ENCODE data around the gene PPM1D. TPM values are rescaled to one million over a fixed set of nuclear protein-coding genes. Genes with fewer than 3 reads are reported as not detected.

The PPM1D gene
- total and polyA plus RNA-seq, 2 of the 13 experiments (the other 11 are each of a cell fraction or from before 2014, with no cell fraction given), result 8.0 to 26.2 TPM

- TF ChIP-seq TAF1 (CRISPR knock-in tag; IDR thresholded peaks at IDR 0.05), result peak; percentile 98
- peak; percentile 94; the same call in 1 of the 2 replicates for TF ChIP-seq DNMT3B (CRISPR knock-in tag; conservative IDR thresholded peaks at IDR 0.05)
- TF ChIP-seq XBP1 (CRISPR knock-in tag; IDR thresholded peaks at IDR 0.05), result peak; percentile 86
- TF ChIP-seq ARNT2 (CRISPR knock-in tag; IDR thresholded peaks at IDR 0.05; ENCODE audit: low read depth), result peak; percentile 94
- TF ChIP-seq ZNF414 (CRISPR knock-in tag; IDR thresholded peaks at IDR 0.05), result peak; percentile 95
- TF ChIP-seq TIGD3 (CRISPR knock-in tag; IDR thresholded peaks at IDR 0.05; ENCODE audit: borderline replicate concordance), result peak; percentile 99
- TF ChIP-seq HOXA3 (CRISPR knock-in tag; IDR thresholded peaks at IDR 0.05), result peak; percentile 86
- TF ChIP-seq SRSF4 (IDR thresholded peaks at IDR 0.05; ENCODE audit: low read depth, low read length, poor library complexity, severe bottlenecking), result peak; percentile 60
- TF ChIP-seq SRY (CRISPR knock-in tag; IDR thresholded peaks at IDR 0.05), result peak; percentile 9; the same call in 1 of the 2 replicates
- TF ChIP-seq ZIK1 (CRISPR knock-in tag; IDR thresholded peaks at IDR 0.05; ENCODE audit: borderline replicate concordance, low read depth), result peak; percentile 89
- TF ChIP-seq GLMP (CRISPR knock-in tag; IDR thresholded peaks at IDR 0.05; ENCODE audit: borderline replicate concordance), result no peak
- peak; percentile 83 for TF ChIP-seq IRX3 (CRISPR knock-in tag; IDR thresholded peaks at IDR 0.05; ENCODE audit: borderline replicate concordance, low read depth)
- peak; percentile 92 for TF ChIP-seq ZBTB26 (CRISPR knock-in tag; IDR thresholded peaks at IDR 0.05; ENCODE audit: borderline replicate concordance)
- TF ChIP-seq ZKSCAN8 (CRISPR knock-in tag; IDR thresholded peaks at IDR 0.05; ENCODE audit: borderline replicate concordance), result peak; percentile 82; the same call in 1 of the 2 replicates
- 0 out of 2 replicates have a peak, but pooled peaks have one; percentile 33 for TF ChIP-seq ZFP62 (CRISPR knock-in tag; IDR thresholded peaks at IDR 0.05)
- no peak; the same call in 1 of the 2 replicates for TF ChIP-seq ZNF850 (CRISPR knock-in tag; conservative IDR thresholded peaks at IDR 0.05)
- peak; percentile 80 for TF ChIP-seq FOXP4 (CRISPR knock-in tag; IDR thresholded peaks at IDR 0.05)
- peak; percentile 99 for TF ChIP-seq BRF2 (CRISPR knock-in tag; IDR thresholded peaks at IDR 0.05)
- TF ChIP-seq ZC3H4 (CRISPR knock-in tag; IDR thresholded peaks at IDR 0.05; ENCODE audit: borderline replicate concordance), result peak; percentile 87
- no peak for TF ChIP-seq HDAC6 (IDR thresholded peaks at IDR 0.05; ENCODE audit: low read depth, low read length)
- TF ChIP-seq CAMTA2 (CRISPR knock-in tag; IDR thresholded peaks at IDR 0.05; ENCODE audit: borderline replicate concordance), result peak; percentile 84
These were observed at the start of gene PPM1D (continued) for GRCh38 chr17:60599620-60600489.

Data from HepG2 (cell line).